K562 (cell line): Measurements from ENCODE around the gene NPPC. TPM values are rescaled to one million over a fixed set of nuclear protein-coding genes. Genes with fewer than 3 reads are reported as not detected.

Experiments
- MXI1 ChIP-seq: IDR thresholded peaks from 2 replicates; pipeline ENCODE4 v1.6.1; 2011; ENCODE audit warnings: low read depth, mild to moderate bottlenecking, improper control_type of control experiment, low read length
- NRF1 ChIP-seq, 2 experiments: fragments of 450-650 bp; IDR thresholded peaks in 1 of 2; conservative IDR thresholded peaks in 1 of 2; 2 replicates each; pipeline ENCODE4 v1.6.1; 2014; ENCODE audit warnings: mild to moderate bottlenecking in 2 of 2
- NUFIP1 ChIP-seq: fragments of 450-650 bp; IDR thresholded peaks from 2 replicates; pipeline ENCODE4 v1.6.1; 2018; ENCODE audit not compliant: partially characterized antibody
- PML ChIP-seq: IDR thresholded peaks from 2 replicates; pipeline ENCODE4 v1.6.1; 2012; ENCODE audit warnings: low read length, inconsistent platforms
- POLR2AphosphoS2 ChIP-seq: IDR thresholded peaks from 2 replicates; pipeline ENCODE4 v1.6.1; 2012; ENCODE audit warnings: low read length, improper control_type of control experiment
- POLR2B ChIP-seq: fragments of 450-650 bp; IDR thresholded peaks from 2 replicates; pipeline ENCODE4 v1.6.1; 2018; ENCODE audit warnings: low read depth; ENCODE audit not compliant: partially characterized antibody
- WHSC1 ChIP-seq: IDR thresholded peaks from one replicate; pipeline ENCODE4 v1.6.1; 2012; ENCODE audit warnings: low read length, control low read depth, inconsistent platforms
- ZBTB7A ChIP-seq: IDR thresholded peaks from 2 replicates; pipeline ENCODE4 v1.6.1; 2011; ENCODE audit warnings: low read depth, mild to moderate bottlenecking, low read length, moderate library complexity, borderline replicate concordance; ENCODE audit not compliant: control insufficient read depth
- ZFP30 ChIP-seq: fragments of 250-450 bp; sonication (Bioruptor Pico); IDR thresholded peaks from 2 replicates; pipeline ENCODE4 v1.8.0; 2022; ENCODE audit warnings: moderate library complexity, mild to moderate bottlenecking, inconsistent platforms, borderline replicate concordance
- ZNF347 ChIP-seq: fragments of 450-650 bp; formaldehyde crosslinking; IDR thresholded peaks from 2 replicates; pipeline ENCODE4 v1.4.0; 2020; ENCODE audit warnings: low read depth, mild to moderate bottlenecking, moderate library complexity
- ZNF551 ChIP-seq: fragments of 250-450 bp; sonication (Bioruptor Pico); IDR thresholded peaks from 2 replicates; pipeline ENCODE4 v1.5.0; 2021; ENCODE audit warnings: mild to moderate bottlenecking, moderate library complexity
- ZNF766 ChIP-seq: fragments of 200-800 bp; sonication (Bioruptor generic); conservative IDR thresholded peaks from 2 replicates; pipeline ENCODE4 v1.6.1; 2016; ENCODE audit warnings: missing genetic modification characterization, missing compliant biosample characterization
- polyA plus RNA-seq, 8 experiments: library from polyadenylated mRNA; depleted of rRNA in 4 of 8; stranded (reverse) in 5 of 8; unstranded in 3 of 8; fragments of >200 nt; fragmentation: Nextera tagmentation in 2 of 8; fragmentation: Illumina TruSeq in 1 of 8; extraction: Ambion mirVana in 2 of 8; extraction: Trizol in 1 of 8; gene quantifications; 2 replicates each; pipeline versions ENCODE4 v1.2.1 to v1.2.3, GENCODE V29; 2011 to 2014; ENCODE audit warnings: inconsistent platforms in 1 of 8, missing spikeins in 1 of 8
- total RNA-seq, 7 experiments: library from RNA; depleted of rRNA in 6 of 7; stranded (reverse); fragments of >200 nt in 6 of 7; fragmentation: Illumina TruSeq in 2 of 7; extraction: Trizol in 2 of 7; gene quantifications; 2 replicates each; pipeline versions ENCODE4 v1.2.1 to v1.2.3, GENCODE V29; 2011 to 2021; ENCODE audit warnings: low replicate concordance in 1 of 7
- TF ChIP-seq, protein P1 (sequence below), 2 experiments: fragments of 250-450 bp in 1 of 2; fragments of 450-650 bp in 1 of 2; sonication (Bioruptor Pico) in 1 of 2; IDR thresholded peaks; 2 replicates each; pipeline versions ENCODE4 v1.6.1 to v1.8.0; 2016 to 2021; ENCODE audit warnings: mild to moderate bottlenecking in 2 of 2, moderate library complexity in 2 of 2, missing compliant biosample characterization in 1 of 2, missing genetic modification characterization in 1 of 2
- TF ChIP-seq, protein P2 (sequence below): fragments of 450-650 bp; IDR thresholded peaks from one replicate; pipeline ENCODE4 v1.6.1; 2018; ENCODE audit warnings: mild to moderate bottlenecking, moderate library complexity; ENCODE audit not compliant: partially characterized antibody
- TF ChIP-seq, protein P3 (sequence below): sonication (generic); formaldehyde crosslinking; IDR thresholded peaks from 2 replicates; pipeline ENCODE4 v1.8.1; 2023; ENCODE audit warnings: mild to moderate bottlenecking, missing genetic modification reagents, moderate library complexity
- TF ChIP-seq, protein P4 (sequence below): sonication (generic); formaldehyde crosslinking; IDR thresholded peaks from 2 replicates; pipeline ENCODE4 v1.4.0; 2020; ENCODE audit warnings: mild to moderate bottlenecking, missing genetic modification reagents
- TF ChIP-seq, protein P5 (sequence below): fragments of 250-450 bp; sonication (Bioruptor Pico); IDR thresholded peaks from 2 replicates; pipeline ENCODE4 v1.5.0; 2020; ENCODE audit warnings: mild to moderate bottlenecking, borderline replicate concordance
- TF ChIP-seq, protein P6 (sequence below): fragments of 250-450 bp; sonication (Bioruptor Pico); IDR thresholded peaks from 2 replicates; pipeline ENCODE4 v1.5.0; 2020; ENCODE audit warnings: mild to moderate bottlenecking

NPPC gene
- total and polyA plus RNA-seq, 9 of the 15 experiments (the other 6 are each of a cell fraction or from before 2014, with no cell fraction given): not detected

DNA sequence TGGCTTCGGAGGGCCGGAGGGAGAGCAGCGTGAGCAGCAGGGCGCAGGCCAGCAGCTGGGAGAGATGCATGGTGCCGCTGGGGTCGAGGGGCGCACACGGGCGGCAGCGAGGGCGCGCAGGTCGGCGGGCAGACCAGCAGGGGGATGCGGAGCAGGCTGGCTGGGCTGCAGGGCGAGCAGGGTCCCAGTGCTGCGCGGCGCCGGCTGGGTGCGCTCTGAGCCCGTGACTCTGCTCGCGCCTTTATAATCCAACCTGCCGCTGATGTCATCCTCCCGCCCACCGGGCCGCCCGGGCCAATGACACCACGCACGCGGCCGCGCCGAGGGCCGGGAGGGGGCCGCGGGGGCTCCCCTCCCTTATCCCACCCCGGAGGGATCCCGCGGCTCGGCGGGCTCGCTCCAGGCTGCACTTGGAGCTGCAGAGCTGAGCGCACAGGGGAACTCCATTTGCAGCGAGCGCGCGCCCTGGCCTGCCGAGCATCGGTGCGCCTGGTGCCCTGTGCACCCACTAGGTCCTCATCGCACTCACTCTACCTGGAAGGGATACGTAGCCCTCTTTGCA, at the start of gene NPPC (continued):
- TF ChIP-seq, protein P1, sequence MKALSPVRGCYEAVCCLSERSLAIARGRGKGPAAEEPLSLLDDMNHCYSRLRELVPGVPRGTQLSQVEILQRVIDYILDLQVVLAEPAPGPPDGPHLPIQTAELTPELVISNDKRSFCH (CRISPR knock-in tag; IDR thresholded peaks at IDR 0.05): no peak
- TF ChIP-seq, protein P1 (tag; IDR thresholded peaks at IDR 0.05): no peak
- TF ChIP-seq ZBTB7A (peak; percentile 36; the same call in 1 of the 2 replicates), MXI1 (no peak), ZNF551 (no peak), NUFIP1 (no peak), POLR2AphosphoS2 (no peak), POLR2B (no peak), ZNF766 (CRISPR knock-in tag) (no peak), WHSC1 (no peak), PML (no peak), ZNF347 (CRISPR knock-in tag) (no peak), NRF1 (conservative IDR thresholded peaks at IDR 0.05 in 1 of 2, IDR thresholded peaks at IDR 0.05 in 1 of 2) (peak; percentile 22 to 30; a peak in 2 of 4 replicates), ZFP30 (CRISPR knock-in tag) (no peak)
- TF ChIP-seq, protein P2, sequence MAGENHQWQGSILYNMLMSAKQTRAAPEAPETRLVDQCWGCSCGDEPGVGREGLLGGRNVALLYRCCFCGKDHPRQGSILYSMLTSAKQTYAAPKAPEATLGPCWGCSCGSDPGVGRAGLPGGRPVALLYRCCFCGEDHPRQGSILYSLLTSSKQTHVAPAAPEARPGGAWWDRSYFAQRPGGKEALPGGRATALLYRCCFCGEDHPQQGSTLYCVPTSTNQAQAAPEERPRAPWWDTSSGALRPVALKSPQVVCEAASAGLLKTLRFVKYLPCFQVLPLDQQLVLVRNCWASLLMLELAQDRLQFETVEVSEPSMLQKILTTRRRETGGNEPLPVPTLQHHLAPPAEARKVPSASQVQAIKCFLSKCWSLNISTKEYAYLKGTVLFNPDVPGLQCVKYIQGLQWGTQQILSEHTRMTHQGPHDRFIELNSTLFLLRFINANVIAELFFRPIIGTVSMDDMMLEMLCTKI: no peak
- TF ChIP-seq, protein P3, sequence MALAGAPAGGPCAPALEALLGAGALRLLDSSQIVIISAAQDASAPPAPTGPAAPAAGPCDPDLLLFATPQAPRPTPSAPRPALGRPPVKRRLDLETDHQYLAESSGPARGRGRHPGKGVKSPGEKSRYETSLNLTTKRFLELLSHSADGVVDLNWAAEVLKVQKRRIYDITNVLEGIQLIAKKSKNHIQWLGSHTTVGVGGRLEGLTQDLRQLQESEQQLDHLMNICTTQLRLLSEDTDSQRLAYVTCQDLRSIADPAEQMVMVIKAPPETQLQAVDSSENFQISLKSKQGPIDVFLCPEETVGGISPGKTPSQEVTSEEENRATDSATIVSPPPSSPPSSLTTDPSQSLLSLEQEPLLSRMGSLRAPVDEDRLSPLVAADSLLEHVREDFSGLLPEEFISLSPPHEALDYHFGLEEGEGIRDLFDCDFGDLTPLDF (CRISPR knock-in tag): no peak
- TF ChIP-seq, protein P4, sequence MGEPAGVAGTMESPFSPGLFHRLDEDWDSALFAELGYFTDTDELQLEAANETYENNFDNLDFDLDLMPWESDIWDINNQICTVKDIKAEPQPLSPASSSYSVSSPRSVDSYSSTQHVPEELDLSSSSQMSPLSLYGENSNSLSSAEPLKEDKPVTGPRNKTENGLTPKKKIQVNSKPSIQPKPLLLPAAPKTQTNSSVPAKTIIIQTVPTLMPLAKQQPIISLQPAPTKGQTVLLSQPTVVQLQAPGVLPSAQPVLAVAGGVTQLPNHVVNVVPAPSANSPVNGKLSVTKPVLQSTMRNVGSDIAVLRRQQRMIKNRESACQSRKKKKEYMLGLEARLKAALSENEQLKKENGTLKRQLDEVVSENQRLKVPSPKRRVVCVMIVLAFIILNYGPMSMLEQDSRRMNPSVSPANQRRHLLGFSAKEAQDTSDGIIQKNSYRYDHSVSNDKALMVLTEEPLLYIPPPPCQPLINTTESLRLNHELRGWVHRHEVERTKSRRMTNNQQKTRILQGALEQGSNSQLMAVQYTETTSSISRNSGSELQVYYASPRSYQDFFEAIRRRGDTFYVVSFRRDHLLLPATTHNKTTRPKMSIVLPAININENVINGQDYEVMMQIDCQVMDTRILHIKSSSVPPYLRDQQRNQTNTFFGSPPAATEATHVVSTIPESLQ: no peak
- TF ChIP-seq, protein P5, sequence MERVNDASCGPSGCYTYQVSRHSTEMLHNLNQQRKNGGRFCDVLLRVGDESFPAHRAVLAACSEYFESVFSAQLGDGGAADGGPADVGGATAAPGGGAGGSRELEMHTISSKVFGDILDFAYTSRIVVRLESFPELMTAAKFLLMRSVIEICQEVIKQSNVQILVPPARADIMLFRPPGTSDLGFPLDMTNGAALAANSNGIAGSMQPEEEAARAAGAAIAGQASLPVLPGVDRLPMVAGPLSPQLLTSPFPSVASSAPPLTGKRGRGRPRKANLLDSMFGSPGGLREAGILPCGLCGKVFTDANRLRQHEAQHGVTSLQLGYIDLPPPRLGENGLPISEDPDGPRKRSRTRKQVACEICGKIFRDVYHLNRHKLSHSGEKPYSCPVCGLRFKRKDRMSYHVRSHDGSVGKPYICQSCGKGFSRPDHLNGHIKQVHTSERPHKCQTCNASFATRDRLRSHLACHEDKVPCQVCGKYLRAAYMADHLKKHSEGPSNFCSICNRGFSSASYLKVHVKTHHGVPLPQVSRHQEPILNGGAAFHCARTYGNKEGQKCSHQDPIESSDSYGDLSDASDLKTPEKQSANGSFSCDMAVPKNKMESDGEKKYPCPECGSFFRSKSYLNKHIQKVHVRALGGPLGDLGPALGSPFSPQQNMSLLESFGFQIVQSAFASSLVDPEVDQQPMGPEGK (CRISPR knock-in tag): no peak
- TF ChIP-seq, protein P6, sequence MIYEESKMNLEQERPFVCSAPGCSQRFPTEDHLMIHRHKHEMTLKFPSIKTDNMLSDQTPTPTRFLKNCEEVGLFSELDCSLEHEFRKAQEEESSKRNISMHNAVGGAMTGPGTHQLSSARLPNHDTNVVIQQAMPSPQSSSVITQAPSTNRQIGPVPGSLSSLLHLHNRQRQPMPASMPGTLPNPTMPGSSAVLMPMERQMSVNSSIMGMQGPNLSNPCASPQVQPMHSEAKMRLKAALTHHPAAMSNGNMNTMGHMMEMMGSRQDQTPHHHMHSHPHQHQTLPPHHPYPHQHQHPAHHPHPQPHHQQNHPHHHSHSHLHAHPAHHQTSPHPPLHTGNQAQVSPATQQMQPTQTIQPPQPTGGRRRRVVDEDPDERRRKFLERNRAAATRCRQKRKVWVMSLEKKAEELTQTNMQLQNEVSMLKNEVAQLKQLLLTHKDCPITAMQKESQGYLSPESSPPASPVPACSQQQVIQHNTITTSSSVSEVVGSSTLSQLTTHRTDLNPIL (CRISPR knock-in tag): no peak
